Fibroblast of skin of abdomen (primary cell): Measurements from ENCODE around the gene ECPAS.

Experiments used
- DNase-seq: peaks from one replicate; pipeline ENCODE4 v3.0.0-alpha.2; 2013

The ECPAS gene

GRCh38 chr9:111330124-111330523 lies 154.1 kb downstream of the ECPAS start, which contains the start of gene OR2K2:
Gene OR2K2 (minus strand): TSS chr9:111330224. CDS start chr9:111328433, 1,791 bp downstream.
- no peak for DNase-seq

DNA sequence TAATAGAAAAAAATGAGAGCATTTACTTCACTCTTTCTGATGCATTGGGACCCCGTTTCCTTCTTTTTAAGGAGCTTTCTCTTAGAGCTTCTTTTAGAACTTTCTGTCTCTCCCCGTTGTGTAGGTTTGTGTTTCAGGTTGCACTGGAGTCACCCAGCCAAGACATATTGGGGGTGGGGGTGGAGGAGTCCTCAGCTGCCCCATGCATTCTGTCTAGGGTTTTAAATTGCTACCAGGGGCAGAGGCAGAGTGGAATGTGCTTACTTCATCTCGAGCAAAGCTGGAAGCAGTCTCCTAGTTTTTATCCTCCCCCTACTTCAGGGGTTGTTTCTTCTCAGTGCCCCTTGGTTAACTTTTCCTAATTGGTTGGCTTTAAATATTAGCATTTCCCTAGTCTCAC lies 163.6 kb downstream of the ECPAS start:
- no peak for DNase-seq

DNA sequence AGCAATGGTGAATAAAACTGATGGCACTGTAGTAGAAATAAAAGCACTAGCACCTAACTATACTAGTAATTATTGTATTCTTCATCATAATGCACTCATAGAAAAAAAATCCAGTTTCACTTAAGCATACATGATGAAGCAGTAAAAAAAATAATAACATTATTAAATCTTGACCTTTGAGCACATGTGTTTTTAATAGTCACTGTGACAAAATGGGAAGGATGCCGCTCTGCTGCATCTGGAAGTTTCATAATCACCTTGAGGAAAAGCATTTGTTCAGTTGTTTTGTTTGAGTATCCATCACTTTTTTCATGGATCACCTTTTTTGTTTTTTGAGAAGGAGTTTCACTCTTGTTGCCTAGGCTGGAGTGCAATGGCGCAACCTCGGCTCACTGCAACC lies 167.4 kb downstream of the ECPAS start:
- peak; percentile 19 for DNase-seq
